ENCODE data around the gene PCNX1.
"Not testable (repeated sequence)": the region's sequence is repeated elsewhere in the genome, so short reads cannot be mapped to it uniquely, and the experiment has no call there.

PCNX1 gene

GRCh38 chr14:70942342-70942706, 35.1 kb downstream of the PCNX1 start:
- Histone ChIP-seq H3K79me2 (ENCODE audit: insufficient read depth, low read length) (peaks cover 59% of the 10 kb centered on the region), H3K9me3 (ENCODE audit: insufficient read depth, low read depth, low read length) (peaks cover 30% of the 10 kb centered on the region; the same call in 1 of the 2 replicates), H3K36me3 (ENCODE audit: insufficient read depth, low read length) (peaks cover 34% of the 10 kb centered on the region; the same call in 1 of the 2 replicates)

GRCh38 chr14:70942721-70943120, 35.5 kb downstream of the PCNX1 start:
- not testable (repeated sequence) for H3K9me2 ChIP-seq (replicated peaks; ENCODE audit: low read depth, low read length); H3K9ac ChIP-seq (ENCODE audit: low read depth, low read length, poor library complexity, severe bottlenecking); H3K4me3 ChIP-seq (ENCODE audit: low read length, poor library complexity, severe bottlenecking); H2AFZ ChIP-seq (ENCODE audit: low read length); H3K4me1 ChIP-seq (ENCODE audit: insufficient read depth, low read length, poor library complexity, severe bottlenecking); H3K27me3 ChIP-seq (ENCODE audit: insufficient read depth, low read length, poor library complexity, severe bottlenecking); H3K4me2 ChIP-seq (ENCODE audit: low read depth, low read length, poor library complexity, severe bottlenecking); H4K20me1 ChIP-seq (ENCODE audit: insufficient read depth, low read length, poor library complexity, severe bottlenecking); H3F3A ChIP-seq (ENCODE audit: low read depth)
- Histone ChIP-seq H3K79me2 (ENCODE audit: insufficient read depth, low read length) (peaks cover 56% of the 10 kb centered on the region), H3K9me3 (ENCODE audit: insufficient read depth, low read depth, low read length) (peaks cover 30% of the 10 kb centered on the region; the same call in 1 of the 2 replicates), H3K36me3 (ENCODE audit: insufficient read depth, low read length) (peaks cover 38% of the 10 kb centered on the region; the same call in 1 of the 2 replicates)

More at GRCh38 chr14:70942342-70942706, 35.1 kb downstream of the PCNX1 start:
- H3K4me1 ChIP-seq (ENCODE audit: insufficient read depth, low read length, poor library complexity, severe bottlenecking): no peaks in the 10 kb centered on the region
- no peak overlapping the region for H3K4me3 ChIP-seq (ENCODE audit: low read length, poor library complexity, severe bottlenecking)
- no peaks in the 10 kb centered on the region for H3F3A ChIP-seq (ENCODE audit: low read depth)
- no peaks in the 10 kb centered on the region for H3K27me3 ChIP-seq (ENCODE audit: insufficient read depth, low read length, poor library complexity, severe bottlenecking)
- H4K20me1 ChIP-seq (ENCODE audit: insufficient read depth, low read length, poor library complexity, severe bottlenecking): no peaks in the 10 kb centered on the region
- no peak for TF ChIP-seq EZH2phosphoT487 (IDR thresholded peaks at IDR 0.05; ENCODE audit: borderline replicate concordance)
- no peak for TF ChIP-seq CTCF (conservative IDR thresholded peaks at IDR 0.05; ENCODE audit: low read length)
- no peak overlapping the region for H3K4me2 ChIP-seq (ENCODE audit: low read depth, low read length, poor library complexity, severe bottlenecking)
- no peak overlapping the region for H2AFZ ChIP-seq (ENCODE audit: low read length)
- H3K9ac ChIP-seq (ENCODE audit: low read depth, low read length, poor library complexity, severe bottlenecking): no peak overlapping the region
- no peaks in the 10 kb centered on the region for H3K9me2 ChIP-seq (replicated peaks; ENCODE audit: low read depth, low read length)

GRCh38 chr14:70943838-70944237, 36.6 kb downstream of the PCNX1 start:
- Histone ChIP-seq H3K9ac (ENCODE audit: low read depth, low read length, poor library complexity, severe bottlenecking) (no peak overlapping the region), H3K9me2 (replicated peaks; ENCODE audit: low read depth, low read length) (no peaks in the 10 kb centered on the region), H3F3A (ENCODE audit: low read depth) (no peaks in the 10 kb centered on the region), H3K4me2 (ENCODE audit: low read depth, low read length, poor library complexity, severe bottlenecking) (no peak overlapping the region), H3K36me3 (ENCODE audit: insufficient read depth, low read length) (peaks cover 49% of the 10 kb centered on the region; the same call in 1 of the 2 replicates), H3K79me2 (ENCODE audit: insufficient read depth, low read length) (peaks cover 51% of the 10 kb centered on the region), H2AFZ (ENCODE audit: low read length) (no peak overlapping the region), H3K9me3 (ENCODE audit: insufficient read depth, low read depth, low read length) (peaks cover 34% of the 10 kb centered on the region; the same call in 1 of the 2 replicates), H3K4me3 (ENCODE audit: low read length, poor library complexity, severe bottlenecking) (no peak overlapping the region), H3K4me1 (ENCODE audit: insufficient read depth, low read length, poor library complexity, severe bottlenecking) (no peaks in the 10 kb centered on the region), H4K20me1 (ENCODE audit: insufficient read depth, low read length, poor library complexity, severe bottlenecking) (no peaks in the 10 kb centered on the region), H3K27me3 (ENCODE audit: insufficient read depth, low read length, poor library complexity, severe bottlenecking) (no peaks in the 10 kb centered on the region)
- TF ChIP-seq CTCF (conservative IDR thresholded peaks at IDR 0.05; ENCODE audit: low read length) (no peak), EZH2phosphoT487 (IDR thresholded peaks at IDR 0.05; ENCODE audit: borderline replicate concordance) (no peak)

GRCh38 chr14:70947739-70948138, 40.5 kb downstream of the PCNX1 start:
- no peak for TF ChIP-seq CTCF (conservative IDR thresholded peaks at IDR 0.05; ENCODE audit: low read length)
- no peak for TF ChIP-seq EZH2phosphoT487 (IDR thresholded peaks at IDR 0.05; ENCODE audit: borderline replicate concordance)
- Histone ChIP-seq H3K79me2 (ENCODE audit: insufficient read depth, low read length) (peaks cover 46% of the 10 kb centered on the region), H3K9me2 (replicated peaks; ENCODE audit: low read depth, low read length) (no peaks in the 10 kb centered on the region), H3K9ac (ENCODE audit: low read depth, low read length, poor library complexity, severe bottlenecking) (no peak overlapping the region), H2AFZ (ENCODE audit: low read length) (no peak overlapping the region), H3K4me2 (ENCODE audit: low read depth, low read length, poor library complexity, severe bottlenecking) (no peak overlapping the region), H4K20me1 (ENCODE audit: insufficient read depth, low read length, poor library complexity, severe bottlenecking) (peaks cover 4% of the 10 kb centered on the region), H3K4me3 (ENCODE audit: low read length, poor library complexity, severe bottlenecking) (no peak overlapping the region), H3F3A (ENCODE audit: low read depth) (peaks cover 6% of the 10 kb centered on the region; the same call in 1 of the 2 replicates), H3K4me1 (ENCODE audit: insufficient read depth, low read length, poor library complexity, severe bottlenecking) (no peaks in the 10 kb centered on the region), H3K36me3 (ENCODE audit: insufficient read depth, low read length) (peaks cover 75% of the 10 kb centered on the region), H3K27me3 (ENCODE audit: insufficient read depth, low read length, poor library complexity, severe bottlenecking) (no peaks in the 10 kb centered on the region), H3K9me3 (ENCODE audit: insufficient read depth, low read depth, low read length) (peaks cover 23% of the 10 kb centered on the region; the same call in 1 of the 2 replicates)

Data from Loucy (cell line).